NB4 (cell line): ENCODE results near the gene TRAP1.

ENCODE experiments used
- DNase-seq: peaks from one replicate; pipeline ENCODE4 v3.0.0; 2010; ENCODE audit warnings: low read depth
- H3K4me3 ChIP-seq: one replicate; pipeline ENCODE4 v1.5.1; 2011; ENCODE audit warnings: mild to moderate bottlenecking, low read depth, low read length, moderate library complexity
- MAX ChIP-seq: IDR thresholded peaks from 2 replicates; pipeline ENCODE4 v1.6.1; 2011; ENCODE audit warnings: low read depth, low read length
- MYC ChIP-seq: IDR thresholded peaks from 2 replicates; pipeline ENCODE4 v1.6.1; 2011; ENCODE audit warnings: low read depth, low read length
- POLR2A ChIP-seq: IDR thresholded peaks from 2 replicates; pipeline ENCODE4 v1.6.1; 2011; ENCODE audit warnings: mild to moderate bottlenecking; ENCODE audit not compliant: insufficient read length; ENCODE audit errors: extremely low read depth
- TF ChIP-seq, protein P1 (sequence below): IDR thresholded peaks from one replicate; pipeline ENCODE4 v1.5.1; 2012; ENCODE audit warnings: low read depth, low read length

TRAP1 gene

GRCh38 chr16:3713587-3714242 lies 3.6 kb downstream of the TRAP1 start:
- H3K4me3 ChIP-seq: no peak overlapping the region
- TF ChIP-seq POLR2A: no peak
- TF ChIP-seq, protein P1, sequence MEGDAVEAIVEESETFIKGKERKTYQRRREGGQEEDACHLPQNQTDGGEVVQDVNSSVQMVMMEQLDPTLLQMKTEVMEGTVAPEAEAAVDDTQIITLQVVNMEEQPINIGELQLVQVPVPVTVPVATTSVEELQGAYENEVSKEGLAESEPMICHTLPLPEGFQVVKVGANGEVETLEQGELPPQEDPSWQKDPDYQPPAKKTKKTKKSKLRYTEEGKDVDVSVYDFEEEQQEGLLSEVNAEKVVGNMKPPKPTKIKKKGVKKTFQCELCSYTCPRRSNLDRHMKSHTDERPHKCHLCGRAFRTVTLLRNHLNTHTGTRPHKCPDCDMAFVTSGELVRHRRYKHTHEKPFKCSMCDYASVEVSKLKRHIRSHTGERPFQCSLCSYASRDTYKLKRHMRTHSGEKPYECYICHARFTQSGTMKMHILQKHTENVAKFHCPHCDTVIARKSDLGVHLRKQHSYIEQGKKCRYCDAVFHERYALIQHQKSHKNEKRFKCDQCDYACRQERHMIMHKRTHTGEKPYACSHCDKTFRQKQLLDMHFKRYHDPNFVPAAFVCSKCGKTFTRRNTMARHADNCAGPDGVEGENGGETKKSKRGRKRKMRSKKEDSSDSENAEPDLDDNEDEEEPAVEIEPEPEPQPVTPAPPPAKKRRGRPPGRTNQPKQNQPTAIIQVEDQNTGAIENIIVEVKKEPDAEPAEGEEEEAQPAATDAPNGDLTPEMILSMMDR: no peak
- TF ChIP-seq MAX: no peak
- no peak for TF ChIP-seq MYC
- no peak for DNase-seq

- TF ChIP-seq POLR2A (no peak), MAX (no peak), MYC (no peak)
- TF ChIP-seq, protein P1: no peak
- no peak overlapping the region for H3K4me3 ChIP-seq
- DNase-seq: no peak
Observed at GRCh38 chr16:3712861-3713372, 4.4 kb downstream of the TRAP1 start.

- DNase-seq: no peak
- H3K4me3 ChIP-seq: no peak overlapping the region
- TF ChIP-seq, protein P1: no peak
- no peak for TF ChIP-seq MAX
- TF ChIP-seq POLR2A: no peak
- no peak for TF ChIP-seq MYC
Observed at GRCh38 chr16:3706253-3707012, 10.9 kb downstream of the TRAP1 start.

- no peak for DNase-seq
- TF ChIP-seq MYC: no peak
- no peak for TF ChIP-seq MAX
- no peak for TF ChIP-seq POLR2A
- TF ChIP-seq, protein P1: no peak
Observed at GRCh38 chr16:3702082-3702481, 15.2 kb downstream of the TRAP1 start.

GRCh38 chr16:3701531-3701930 lies 15.8 kb downstream of the TRAP1 start:
- DNase-seq: peak; percentile 30
- H3K4me3 ChIP-seq: no peak overlapping the region
- no peak for TF ChIP-seq MYC
- no peak for TF ChIP-seq POLR2A
- TF ChIP-seq, protein P1: no peak
- no peak for TF ChIP-seq MAX

More at GRCh38 chr16:3702082-3702481, 15.2 kb downstream of the TRAP1 start:
- H3K4me3 ChIP-seq: no peak overlapping the region
